K562 (cell line): ENCODE results near the gene NDRG4. TPM values are rescaled to one million over a fixed set of nuclear protein-coding genes. Genes with fewer than 3 reads are reported as not detected.

ENCODE experiments used
- ERF ChIP-seq: fragments of 450-650 bp; formaldehyde crosslinking; IDR thresholded peaks from 2 replicates; pipeline ENCODE4 v1.4.0; 2020; ENCODE audit warnings: mild to moderate bottlenecking, mixed read lengths
- GMEB1 ChIP-seq: fragments of 250-450 bp; sonication (Bioruptor Pico); IDR thresholded peaks from 2 replicates; pipeline ENCODE4 v1.4.0; 2020; ENCODE audit warnings: mild to moderate bottlenecking
- IRF9 ChIP-seq: fragments of 450-650 bp; IDR thresholded peaks from 2 replicates; pipeline ENCODE4 v1.6.1; 2016; ENCODE audit warnings: missing biosample characterization, missing genetic modification characterization
- PATZ1 ChIP-seq: fragments of 250-450 bp; sonication (Bioruptor Pico); IDR thresholded peaks from 2 replicates; pipeline ENCODE4 v1.5.0; 2020; ENCODE audit warnings: mild to moderate bottlenecking, borderline replicate concordance
- ZNF707 ChIP-seq: fragments of 250-450 bp; sonication (Bioruptor Pico); conservative IDR thresholded peaks from 2 replicates; pipeline ENCODE4 v1.8.0; 2022; ENCODE audit warnings: inconsistent platforms, mild to moderate bottlenecking, moderate library complexity
- polyA plus RNA-seq, 8 experiments: library from polyadenylated mRNA; depleted of rRNA in 4 of 8; stranded (reverse) in 5 of 8; unstranded in 3 of 8; fragments of >200 nt; fragmentation: Nextera tagmentation in 2 of 8; fragmentation: Illumina TruSeq in 1 of 8; extraction: Ambion mirVana in 2 of 8; extraction: Trizol in 1 of 8; gene quantifications; 2 replicates each; pipeline versions ENCODE4 v1.2.1 to v1.2.3, GENCODE V29; 2011 to 2014; ENCODE audit warnings: inconsistent platforms in 1 of 8, missing spikeins in 1 of 8
- total RNA-seq, 7 experiments: library from RNA; depleted of rRNA in 6 of 7; stranded (reverse); fragments of >200 nt in 6 of 7; fragmentation: Illumina TruSeq in 2 of 7; extraction: Trizol in 2 of 7; gene quantifications; 2 replicates each; pipeline versions ENCODE4 v1.2.1 to v1.2.3, GENCODE V29; 2011 to 2021; ENCODE audit warnings: low replicate concordance in 1 of 7

The NDRG4 gene
- total and polyA plus RNA-seq, 9 of the 15 experiments (the other 6 are each of a cell fraction or from before 2014, with no cell fraction given), result 0.06 to 0.95 (median 0.28) TPM

GRCh38 chr16:58497935-58498334 is 2.0 kb upstream of the NDRG4 start (continued):
- no peak for TF ChIP-seq PATZ1 (CRISPR knock-in tag)
- no peak for TF ChIP-seq GMEB1 (CRISPR knock-in tag)
- no peak for TF ChIP-seq ERF (CRISPR knock-in tag)
- no peak for TF ChIP-seq IRF9 (tag)
- TF ChIP-seq ZNF707 (CRISPR knock-in tag), result no peak
